HG03095 (cell line): Measurements from ENCODE around the gene LPAR1.

ENCODE experiments used
- ATAC-seq: cut with Tn5 transposase; IDR thresholded peaks from one replicate; pipeline ENCODE4 v1.9.1; 2021; ENCODE audit warnings: moderate library complexity; ENCODE audit not compliant: unreplicated experiment

Gene LPAR1

DNA sequence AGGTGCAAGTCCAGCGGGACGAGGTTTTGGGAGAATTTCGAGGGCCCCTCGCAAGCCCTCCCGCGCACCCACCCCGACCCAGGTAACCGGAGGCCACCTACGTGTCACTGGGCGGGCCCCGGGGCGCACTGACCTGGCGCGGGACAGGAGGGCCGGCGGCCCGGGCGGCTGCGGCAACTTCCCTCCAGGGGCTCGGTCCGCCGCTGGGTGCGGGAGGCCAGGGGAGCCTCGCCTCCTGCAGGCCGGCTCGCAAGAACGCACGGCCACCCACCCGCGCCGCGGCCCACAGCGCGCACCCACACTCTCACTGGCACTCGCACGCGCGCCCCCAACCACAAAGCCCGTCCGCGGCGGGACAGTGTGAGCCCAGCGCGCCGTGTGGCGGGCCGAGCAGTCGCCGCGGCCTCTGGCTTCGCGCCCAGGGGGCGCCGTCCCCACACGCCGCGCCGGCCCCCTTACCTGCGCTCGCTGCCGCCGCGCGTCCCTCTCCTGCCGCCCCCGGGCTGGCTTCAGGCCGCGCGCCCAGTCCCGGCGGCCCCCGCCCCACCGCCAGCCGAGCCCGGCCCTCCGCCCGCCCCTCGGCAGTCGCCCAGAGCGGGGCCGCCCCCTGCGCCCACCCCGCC lies 451 bp downstream of the LPAR1 start:
- ATAC-seq = peak; percentile 63

DNA sequence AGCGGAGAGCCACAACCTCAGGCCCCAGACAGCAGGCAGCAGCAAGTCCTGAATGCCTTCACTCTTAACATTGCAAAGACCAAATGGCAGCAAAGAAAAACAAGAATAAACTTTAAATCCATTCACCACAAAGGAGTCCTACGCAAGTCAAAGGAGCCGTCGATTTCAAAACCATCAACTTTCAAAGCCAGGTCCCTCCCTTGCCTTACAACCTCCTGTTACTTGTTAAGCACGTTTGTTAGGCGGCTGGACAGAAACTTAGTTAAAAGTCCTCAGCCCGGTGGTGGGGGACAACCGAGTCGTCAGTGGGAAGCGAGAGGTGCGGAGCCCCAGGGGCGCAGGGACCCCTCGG lies 938 bp downstream of the LPAR1 start:
- no peak for ATAC-seq

DNA sequence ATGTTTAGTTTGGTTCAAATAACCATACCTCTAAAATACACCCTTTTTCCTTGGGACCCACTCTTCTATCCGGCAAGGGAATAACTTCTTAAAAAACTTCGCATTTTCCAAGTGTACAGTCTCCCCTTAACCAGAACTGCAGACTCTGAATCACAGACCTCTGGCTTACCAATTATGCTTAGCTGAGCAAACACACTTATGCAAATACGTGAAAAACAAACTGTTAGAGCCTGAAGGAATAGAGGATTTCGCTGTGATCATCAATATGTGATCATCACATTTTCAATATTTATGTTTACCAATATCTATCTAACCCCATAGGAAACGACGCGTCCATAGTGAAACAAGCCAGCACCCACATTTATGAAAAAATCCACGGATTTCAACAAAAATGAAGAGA lies 1.3 kb downstream of the LPAR1 start:
- ATAC-seq = no peak

DNA sequence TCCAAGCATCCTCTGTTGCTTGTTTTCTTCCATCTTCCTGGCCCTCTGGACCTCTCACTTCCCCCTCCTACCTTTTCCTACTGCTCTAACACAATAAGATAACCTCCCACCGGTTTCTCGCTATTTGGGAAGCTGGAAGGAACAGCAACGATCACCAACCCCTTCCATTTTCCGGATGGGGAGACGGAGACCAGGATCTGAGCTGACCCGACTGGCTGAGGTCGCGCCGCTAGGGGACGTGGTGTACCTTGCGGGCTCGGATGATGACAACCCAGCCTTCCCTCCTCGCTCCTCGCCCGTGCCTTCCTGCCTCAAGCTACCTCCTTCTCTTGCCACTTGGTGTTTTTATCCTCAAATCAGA lies 1.9 kb downstream of the LPAR1 start:
- ATAC-seq = no peak

DNA sequence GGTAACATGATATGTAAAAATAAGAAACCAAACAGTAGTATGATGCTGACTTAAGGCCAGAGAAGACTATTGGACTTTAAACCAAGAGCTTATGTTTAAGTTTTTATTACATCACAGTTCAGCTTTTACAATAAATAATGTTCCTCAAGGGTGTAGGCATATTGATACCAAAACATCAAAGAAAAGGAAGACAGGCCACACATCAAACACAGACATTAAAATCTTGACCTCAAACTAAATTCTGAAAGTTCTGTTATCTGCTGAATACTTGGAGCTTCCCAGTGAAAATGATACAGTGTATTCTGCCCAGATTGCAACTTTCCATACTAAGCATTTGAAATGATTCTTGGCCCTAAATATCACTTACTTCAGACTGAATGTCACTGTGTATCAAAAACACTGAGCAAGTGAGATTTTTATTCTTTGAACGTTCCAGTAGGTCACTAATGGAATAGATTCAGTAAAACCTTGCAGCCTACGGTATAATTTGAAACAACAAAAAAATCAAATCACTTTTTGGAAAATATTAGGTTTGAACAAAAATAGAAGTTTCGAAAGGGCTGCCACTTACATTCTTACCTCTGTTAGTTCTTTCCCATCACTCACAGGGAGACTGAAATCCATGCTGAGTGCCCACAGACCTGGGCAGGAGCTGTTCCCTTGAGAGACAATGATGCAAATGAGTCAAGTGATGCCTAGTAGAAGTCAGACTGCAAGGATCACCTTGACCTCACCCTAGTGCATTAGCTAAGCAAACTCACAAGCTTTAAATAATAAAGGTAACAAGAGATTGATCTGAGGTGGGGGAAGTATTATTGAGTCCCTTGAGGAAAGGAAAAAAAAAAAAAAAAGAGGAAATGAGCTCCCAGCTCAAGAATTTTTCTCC lies 2.5 kb downstream of the LPAR1 start:
- no peak for ATAC-seq

DNA sequence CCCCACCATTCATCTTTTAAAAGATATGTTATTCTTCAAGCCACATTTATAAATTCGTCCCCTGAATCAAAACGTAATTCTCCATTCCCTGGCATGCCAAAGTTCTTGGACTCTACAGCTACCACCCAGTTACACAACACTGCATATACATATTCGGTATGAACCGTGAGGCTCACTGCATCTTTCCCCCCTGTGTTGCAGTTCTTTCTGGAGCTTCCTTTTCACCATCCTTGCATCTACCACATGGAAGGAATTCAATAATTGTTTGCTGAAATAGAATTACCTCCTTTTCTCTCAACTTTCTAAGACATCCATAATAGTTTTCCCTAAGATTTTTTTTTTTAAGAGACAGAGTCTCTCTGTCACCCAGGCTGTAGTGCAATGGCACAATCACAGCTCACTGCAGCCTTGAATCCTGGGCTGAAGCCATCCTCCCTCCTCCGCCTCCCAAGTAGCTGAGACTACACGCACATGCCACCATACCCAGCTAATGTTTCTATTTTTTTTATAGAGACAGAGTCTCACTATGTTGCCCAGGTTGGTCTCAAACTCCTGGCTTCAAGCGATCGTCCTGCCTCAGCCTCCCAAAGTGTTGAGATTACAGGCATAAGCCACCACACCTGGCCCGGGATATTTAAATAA lies 3.3 kb downstream of the LPAR1 start:
- ATAC-seq = no peak

DNA sequence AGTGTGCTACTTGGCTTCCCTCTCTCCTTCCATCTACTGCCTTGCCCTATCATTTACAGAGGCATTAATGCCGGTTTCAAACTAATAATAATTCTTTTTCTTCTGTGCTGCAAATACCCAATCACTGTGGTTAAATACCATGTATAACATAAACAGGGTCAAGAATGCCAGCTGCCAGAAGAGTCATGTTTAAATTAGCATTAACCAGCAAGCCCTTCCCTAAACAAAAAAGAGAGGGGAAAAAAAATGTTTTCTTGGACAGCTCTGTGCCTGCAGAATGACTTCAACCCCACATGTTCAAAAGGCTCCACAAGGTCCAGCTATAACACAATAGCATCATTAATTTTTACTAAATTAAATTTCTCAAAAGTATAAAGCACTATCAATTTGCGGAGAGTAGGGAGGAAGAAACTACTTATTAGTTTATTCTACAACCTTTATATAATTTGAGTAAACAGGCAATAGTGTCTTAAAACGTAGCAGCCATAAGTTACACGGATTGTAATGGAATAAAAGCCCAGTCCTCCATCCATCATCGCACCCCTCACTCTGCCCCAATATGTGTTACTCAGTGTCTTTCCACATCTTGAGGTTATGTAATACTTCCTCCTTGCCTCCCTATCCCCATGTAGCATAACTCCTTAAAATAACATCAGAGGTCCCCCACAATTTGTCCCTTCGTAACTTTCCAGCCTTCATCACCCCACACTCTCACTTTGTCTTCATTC lies 3.9 kb downstream of the LPAR1 start:
- ATAC-seq = no peak

DNA sequence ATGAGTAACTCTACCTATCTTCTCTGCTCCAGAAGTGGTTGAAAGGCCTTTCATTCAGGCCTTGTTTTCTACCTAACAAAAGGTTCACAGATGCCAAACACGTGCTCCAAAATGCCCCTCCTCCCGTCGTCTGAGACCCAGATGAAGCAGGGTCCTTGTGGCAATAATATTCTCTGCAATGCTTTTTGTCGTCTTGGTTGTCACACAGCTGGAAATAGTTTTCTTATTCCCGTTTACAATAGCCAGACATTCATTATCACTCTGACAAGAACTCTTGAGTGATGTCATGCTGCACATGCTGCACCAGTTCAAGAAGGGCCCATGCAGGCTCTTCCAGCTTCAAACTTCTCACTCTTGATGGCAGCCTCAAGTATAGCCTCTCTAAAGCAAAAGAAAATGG lies 7.8 kb downstream of the LPAR1 start:
- no peak for ATAC-seq

DNA sequence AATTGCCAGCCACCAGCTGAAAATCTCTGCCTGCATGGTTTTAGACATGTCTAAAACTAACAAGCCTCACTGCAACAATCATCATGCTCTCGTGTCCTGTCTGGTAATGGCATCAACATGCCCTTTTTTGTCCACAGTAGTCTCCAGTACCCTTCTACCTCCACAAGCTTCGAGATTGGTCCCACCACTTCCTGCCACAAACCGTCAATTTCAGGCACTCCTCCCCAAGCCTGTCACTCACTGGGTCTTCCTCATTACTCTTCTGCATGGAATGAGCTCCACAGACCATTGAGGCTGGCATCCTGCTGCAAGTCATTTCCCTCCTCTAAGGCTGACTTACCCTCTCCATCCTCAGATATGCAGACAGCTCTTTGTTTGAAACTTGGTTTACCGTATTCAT lies 9.0 kb downstream of the LPAR1 start:
- ATAC-seq = no peak

DNA sequence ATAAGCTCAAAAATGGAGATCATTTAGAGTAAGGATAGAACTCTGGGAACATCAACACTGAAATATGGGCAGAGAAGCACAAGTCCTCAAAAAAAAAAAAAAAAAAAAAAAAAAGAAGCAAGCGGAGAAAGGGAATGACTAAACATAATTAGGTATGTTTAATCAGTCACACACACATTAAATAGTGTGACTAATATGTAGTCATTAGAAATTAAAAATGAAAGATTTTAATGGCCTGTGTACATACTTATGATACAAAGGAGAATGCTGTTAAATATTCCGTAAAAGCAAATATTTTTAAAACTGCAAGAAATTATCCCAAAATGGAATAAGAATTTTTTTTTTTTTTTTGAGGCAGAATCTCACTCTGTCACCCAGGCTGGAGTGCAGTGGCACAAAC lies 10.5 kb downstream of the LPAR1 start:
- ATAC-seq = no peak

DNA sequence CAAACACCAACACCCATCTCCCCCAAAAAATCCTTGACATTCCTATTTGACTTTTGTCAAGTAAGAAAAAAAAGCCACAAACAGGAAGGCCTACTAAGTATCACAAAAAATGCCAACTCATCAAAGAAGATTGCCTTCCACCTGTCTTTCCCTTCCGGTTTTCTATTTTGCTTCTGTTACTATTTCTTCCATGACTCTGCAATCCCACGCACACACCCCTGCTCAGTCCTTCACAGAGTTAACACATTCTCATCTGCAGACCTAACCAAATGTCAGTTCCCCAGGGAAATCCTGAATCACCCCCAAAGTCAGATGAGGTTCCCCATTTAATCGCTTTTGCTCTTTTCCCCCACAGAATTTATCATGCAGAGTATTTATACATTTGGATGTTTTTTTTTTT lies 15.1 kb downstream of the LPAR1 start:
- no peak for ATAC-seq

DNA sequence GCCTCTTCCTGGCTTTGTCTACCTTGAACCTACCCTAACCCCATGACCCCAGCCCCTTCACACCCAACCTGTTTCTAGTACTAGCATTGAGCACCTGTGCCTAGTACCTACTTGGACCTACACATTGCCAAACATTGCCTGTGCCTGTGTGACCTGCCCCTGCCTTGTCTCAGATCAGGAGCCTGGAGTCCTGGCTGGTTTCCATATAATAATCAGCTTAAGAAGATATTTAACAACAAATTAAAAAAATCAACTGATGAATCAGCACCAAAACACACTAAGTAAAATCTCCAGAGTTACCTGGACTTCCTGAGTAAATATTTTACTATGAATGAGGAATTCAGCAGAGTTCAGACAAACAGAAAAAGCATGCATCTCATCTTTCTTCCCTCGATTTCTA lies 17.7 kb downstream of the LPAR1 start:
- ATAC-seq = no peak

DNA sequence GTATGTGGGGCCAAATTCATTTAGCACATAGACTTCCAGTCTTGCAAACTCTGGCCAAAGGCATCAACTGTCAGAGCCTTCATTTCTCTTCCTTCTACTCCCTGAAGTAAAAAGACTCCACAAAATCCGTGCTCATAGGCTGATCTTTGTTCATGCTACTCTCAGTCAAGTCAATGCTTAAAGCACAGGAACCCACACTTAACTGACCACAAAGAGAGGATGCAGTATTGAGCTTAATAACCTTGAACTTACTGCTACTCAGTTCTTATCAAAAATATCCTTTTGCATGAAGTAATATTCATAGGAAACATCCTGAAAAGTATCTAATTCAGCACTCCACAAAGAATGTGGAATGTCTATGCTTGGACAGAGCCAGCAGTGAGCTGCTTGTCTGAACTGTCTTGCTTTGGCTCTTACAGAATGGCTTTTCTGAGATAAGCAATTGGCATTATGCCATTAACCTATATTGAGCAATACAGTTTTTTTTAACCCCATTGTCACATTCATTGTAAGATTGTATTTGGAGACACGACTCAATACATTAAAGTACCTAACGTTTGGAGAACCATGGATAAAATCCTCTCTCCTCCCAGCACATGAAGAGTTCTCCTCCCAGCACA lies 21.7 kb downstream of the LPAR1 start:
- ATAC-seq = no peak

DNA sequence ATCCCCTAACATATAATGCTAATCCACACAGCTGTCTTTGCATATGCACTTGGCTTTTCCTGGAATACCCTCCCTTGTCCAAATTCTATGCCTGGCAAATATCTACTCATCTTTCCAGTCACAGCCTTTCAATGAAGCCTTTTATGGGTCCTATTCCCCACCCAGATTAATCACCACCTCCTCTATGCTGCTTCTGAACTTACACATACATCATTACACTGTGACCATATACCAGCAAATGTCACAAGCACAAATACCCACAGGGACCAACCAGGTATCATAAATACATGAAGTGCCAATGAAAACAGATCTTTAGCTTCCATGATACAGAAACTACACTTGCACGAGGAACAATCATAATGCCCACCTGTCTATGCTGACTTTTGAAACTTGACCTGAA lies 22.3 kb downstream of the LPAR1 start:
- ATAC-seq = no peak

DNA sequence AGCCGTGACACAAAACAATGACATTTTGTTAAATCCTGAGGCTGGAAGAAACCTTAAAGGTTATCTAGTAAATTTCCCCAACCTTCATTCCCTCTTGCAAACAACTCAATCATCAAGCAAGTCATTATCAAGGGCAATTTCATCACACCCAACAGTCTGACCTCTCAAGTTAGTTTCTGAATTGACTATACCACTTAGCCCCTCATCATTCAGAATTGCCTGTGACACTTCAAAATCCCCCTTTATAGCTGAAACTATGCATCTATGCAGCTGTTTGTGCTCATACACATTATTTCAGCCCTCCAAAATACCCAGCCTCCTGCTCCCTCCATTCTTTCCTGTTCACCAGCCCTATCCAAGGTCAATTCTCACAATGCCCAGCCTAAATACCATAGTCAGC lies 24.6 kb downstream of the LPAR1 start:
- no peak for ATAC-seq

DNA sequence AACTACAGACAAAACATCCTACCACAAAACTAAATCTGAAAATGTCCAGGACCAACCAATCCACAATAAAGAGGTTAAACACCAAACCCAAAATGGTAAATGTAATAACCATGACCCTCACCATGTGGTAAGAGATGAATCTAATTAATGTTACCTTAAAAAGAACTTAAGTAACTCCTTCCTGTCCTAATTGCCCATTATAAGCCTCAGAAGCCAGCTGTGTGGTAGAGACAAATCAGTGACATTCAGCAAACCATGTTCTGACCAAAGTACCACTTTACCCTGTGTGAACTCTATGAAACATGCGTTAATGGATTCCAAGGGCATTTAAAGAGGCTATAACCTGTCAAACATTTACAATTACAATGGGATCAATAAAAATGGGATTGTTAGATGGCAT lies 25.0 kb downstream of the LPAR1 start:
- no peak for ATAC-seq

DNA sequence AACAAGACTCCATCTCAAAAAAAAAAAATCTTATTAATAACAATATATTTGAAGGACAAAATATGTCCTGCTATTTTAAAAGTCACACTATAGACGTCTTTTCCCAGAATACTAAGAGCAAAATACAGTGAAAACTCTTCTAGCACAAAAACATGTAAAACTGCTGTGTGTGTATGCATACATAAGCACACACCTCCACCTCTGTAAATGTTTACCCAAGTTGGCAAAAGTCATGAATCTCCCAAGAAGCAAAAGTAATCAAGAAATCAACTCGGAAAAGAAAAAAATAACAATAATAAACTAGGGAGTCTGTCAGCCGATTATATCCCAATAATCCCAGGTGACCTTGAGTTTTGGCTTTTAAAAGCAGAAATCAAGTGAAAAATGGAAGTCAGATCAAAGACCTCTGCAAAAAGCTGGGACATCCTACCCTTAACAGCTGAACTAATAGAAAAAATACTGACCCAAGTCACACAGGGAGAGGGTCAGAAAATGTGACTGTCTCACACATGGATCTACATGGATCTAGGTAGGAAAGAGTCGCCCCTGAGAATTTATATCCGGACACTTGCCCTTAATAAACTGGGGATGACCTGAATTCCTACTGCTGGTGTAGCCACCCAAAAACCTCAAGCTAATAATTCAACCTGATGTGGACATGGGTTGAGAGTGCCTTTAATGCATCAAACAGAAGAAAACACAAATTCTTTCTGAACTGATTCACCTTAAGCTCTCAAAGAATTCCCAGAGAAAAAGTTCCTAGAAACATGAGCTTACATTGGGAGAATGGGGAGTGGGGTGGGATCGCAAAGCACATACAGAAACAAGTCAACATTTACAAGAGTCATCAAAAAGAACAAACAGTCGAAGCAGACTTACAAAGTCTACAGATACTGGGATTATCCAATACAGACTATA lies 29.9 kb downstream of the LPAR1 start:
- ATAC-seq = no peak

DNA sequence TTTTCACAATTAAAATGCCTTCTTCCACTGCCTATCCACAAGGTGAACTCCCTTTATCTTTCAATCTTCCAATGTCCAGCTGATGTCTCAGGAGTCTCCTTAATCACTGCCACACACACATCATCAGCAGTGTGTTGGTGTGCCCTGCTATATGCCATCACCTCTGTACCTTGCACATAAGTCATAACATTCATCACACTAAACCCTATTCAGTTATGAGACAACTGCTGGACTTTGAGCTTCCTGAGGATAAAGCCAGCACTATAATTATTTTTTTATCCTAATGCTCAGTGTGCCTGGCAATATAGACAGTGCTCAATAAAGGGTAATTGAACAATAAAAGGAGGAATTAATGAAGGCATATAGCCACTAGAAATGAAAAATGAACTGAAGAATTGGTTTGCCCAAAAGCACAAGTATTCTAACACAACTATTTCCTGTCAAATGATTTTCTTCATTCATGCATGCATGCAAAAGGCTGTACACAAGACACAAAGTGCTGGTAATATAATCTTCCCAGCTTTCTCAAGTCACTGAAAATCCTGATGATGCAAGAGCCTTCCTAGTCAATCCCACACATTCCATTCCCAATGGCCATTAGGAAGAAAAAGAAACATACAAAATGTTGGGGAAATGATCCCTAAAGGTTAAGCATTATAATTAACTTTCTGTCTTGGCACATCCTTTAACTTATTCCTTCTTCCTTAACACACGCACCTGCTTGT lies 32.4 kb downstream of the LPAR1 start:
- no peak for ATAC-seq

DNA sequence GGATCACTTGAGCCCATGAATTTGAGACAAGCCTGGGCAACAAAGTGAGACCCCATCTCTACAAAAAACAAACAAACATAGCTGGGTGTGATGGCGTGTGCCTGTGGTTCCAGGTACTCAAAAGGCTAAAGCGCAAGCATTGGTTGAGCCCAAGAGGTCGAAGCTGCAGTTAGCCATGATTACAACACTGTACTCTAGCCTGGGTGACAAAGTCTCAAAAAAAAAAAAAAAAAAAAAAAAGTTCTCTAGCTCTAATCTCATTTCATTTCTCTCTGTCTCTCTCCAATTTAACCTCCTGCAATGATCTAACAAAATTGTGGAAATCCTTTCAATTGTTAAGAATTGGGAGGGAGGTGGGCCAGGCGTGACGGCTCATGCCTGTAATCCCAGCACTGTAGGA lies 33.3 kb downstream of the LPAR1 start:
- no peak for ATAC-seq

DNA sequence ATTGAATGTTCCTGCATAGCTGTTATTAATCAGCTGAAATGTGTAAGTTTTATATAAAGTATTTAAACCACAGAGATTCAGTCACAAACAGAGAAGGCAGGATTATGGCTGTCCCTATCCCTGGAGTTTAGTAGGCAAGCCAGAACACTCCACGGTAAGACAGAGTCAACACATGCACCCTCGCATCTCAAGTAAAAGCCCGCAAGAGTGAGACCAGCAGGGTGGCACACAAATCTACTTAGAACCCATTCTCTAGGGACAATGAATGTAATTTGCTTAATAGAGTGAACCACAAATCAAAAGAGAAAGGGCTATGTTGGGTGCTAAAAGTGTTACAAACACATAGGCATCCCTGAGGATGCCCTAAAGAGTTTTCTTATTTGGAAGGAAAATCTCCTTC lies 35.1 kb downstream of the LPAR1 start:
- ATAC-seq = no peak
